KBM-7 (cell line): Measurements from ENCODE around the gene MMEL1.
"Not testable (repeated sequence)": the region's sequence is repeated elsewhere in the genome, so short reads cannot be mapped to it uniquely, and the experiment has no call there.

Experiments used
- DNase-seq: peaks from one replicate; pipeline ENCODE4 v3.0.0-alpha.2; 2015
- in situ Hi-C: fragments of 300-500 bp; cut with MboI; formaldehyde crosslinking; loops from 2 replicates; pipeline ENCODE4 v1.14.3; 2020; ENCODE audit warnings: low sequenced_read_pairs, low pct_unique_long_range_greater_than_20kb, mixed read lengths

MMEL1 gene

GRCh38 chr1:2554621-2555387, 78.0 kb downstream of the MMEL1 start:
- in situ Hi-C loops: no loop called here
- peak; percentile 51 for DNase-seq

- in situ Hi-C loops: no loop called here
- DNase-seq: no peak
These were observed 78.8 kb downstream of the MMEL1 start for GRCh38 chr1:2553871-2554620.

- in situ Hi-C loops, DNase-seq: not testable (repeated sequence)
These were observed 79.7 kb downstream of the MMEL1 start for GRCh38 chr1:2553076-2553475.

- no peak for DNase-seq
- in situ Hi-C loops: no loop called here
These were observed 80.6 kb downstream of the MMEL1 start for GRCh38 chr1:2552189-2552588.

GRCh38 chr1:2551544-2551943, 81.3 kb downstream of the MMEL1 start:
- in situ Hi-C loops, DNase-seq: not testable (repeated sequence)

GRCh38 chr1:2550309-2550861, 82.4 kb downstream of the MMEL1 start:
- in situ Hi-C loops, DNase-seq: not testable (repeated sequence)

GRCh38 chr1:2549367-2550029, 83.3 kb downstream of the MMEL1 start:
- DNase-seq, in situ Hi-C loops: not testable (repeated sequence)

GRCh38 chr1:2548068-2548589, 84.7 kb downstream of the MMEL1 start:
- in situ Hi-C loops: no loop called here
- DNase-seq: peak; percentile 81

GRCh38 chr1:2547210-2548067, 85.4 kb downstream of the MMEL1 start:
- in situ Hi-C loops: no loop called here
- DNase-seq: no peak

GRCh38 chr1:2546515-2547209, 86.2 kb downstream of the MMEL1 start:
- in situ Hi-C loops: no loop called here
- DNase-seq: peak; percentile 91

- in situ Hi-C loops: no loop called here
- peak; percentile 74 for DNase-seq
These were observed 86.9 kb downstream of the MMEL1 start for GRCh38 chr1:2545754-2546514.

- in situ Hi-C loops: no loop called here
- DNase-seq: no peak
These were observed 87.8 kb downstream of the MMEL1 start for GRCh38 chr1:2544875-2545640.

- no peak for DNase-seq
- in situ Hi-C loops: no loop called here
These were observed 88.5 kb downstream of the MMEL1 start for GRCh38 chr1:2544093-2544874.

- in situ Hi-C loops: no loop called here
- DNase-seq: no peak
These were observed 89.2 kb downstream of the MMEL1 start for GRCh38 chr1:2543543-2544092.

GRCh38 chr1:2542246-2542915, 90.4 kb downstream of the MMEL1 start:
- in situ Hi-C loops: no loop called here
- no peak for DNase-seq
